ENCODE measurements around the gene POFUT2.
"Not testable (repeated sequence)": the region's sequence is repeated elsewhere in the genome, so short reads cannot be mapped to it uniquely, and the experiment has no call there.

Gene POFUT2

GRCh38 chr21:45309987-45310381, 22.3 kb upstream of the POFUT2 start:
- DNase-seq (ENCODE audit: low read depth): no peak

GRCh38 chr21:45309069-45309986, 21.6 kb upstream of the POFUT2 start:
- DNase-seq (ENCODE audit: low read depth): no peak

GRCh38 chr21:45308194-45309068, 20.7 kb upstream of the POFUT2 start:
- DNase-seq (ENCODE audit: low read depth): no peak

GRCh38 chr21:45307597-45308158, 20.0 kb upstream of the POFUT2 start:
- DNase-seq (ENCODE audit: low read depth): not testable (repeated sequence)

GRCh38 chr21:45306832-45307571, 19.3 kb upstream of the POFUT2 start:
- DNase-seq (ENCODE audit: low read depth): no peak

DNA sequence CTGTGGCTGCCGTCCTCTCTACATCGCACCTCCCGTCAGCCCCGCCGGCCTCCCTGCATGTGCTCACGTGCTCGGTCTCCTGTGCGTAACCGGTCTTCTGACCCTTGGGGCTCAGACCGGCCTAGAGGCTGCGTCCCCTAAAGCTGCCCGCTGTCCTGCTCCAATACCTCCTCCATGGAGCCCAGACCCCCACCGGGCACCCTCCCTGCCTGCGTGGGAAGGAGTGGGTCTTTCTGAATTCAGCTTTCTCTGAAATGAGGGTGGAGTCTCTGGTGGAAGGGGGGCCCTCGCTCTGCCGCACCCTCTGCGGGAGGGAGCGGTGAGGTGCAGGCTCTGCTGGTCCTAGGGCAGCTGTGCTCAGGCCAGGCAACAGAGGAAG, 18.7 kb upstream of the POFUT2 start:
- DNase-seq (ENCODE audit: low read depth): no peak

- no peak for DNase-seq (ENCODE audit: low read depth)
Observed at GRCh38 chr21:45305836-45306235, 18.1 kb upstream of the POFUT2 start.

DNA sequence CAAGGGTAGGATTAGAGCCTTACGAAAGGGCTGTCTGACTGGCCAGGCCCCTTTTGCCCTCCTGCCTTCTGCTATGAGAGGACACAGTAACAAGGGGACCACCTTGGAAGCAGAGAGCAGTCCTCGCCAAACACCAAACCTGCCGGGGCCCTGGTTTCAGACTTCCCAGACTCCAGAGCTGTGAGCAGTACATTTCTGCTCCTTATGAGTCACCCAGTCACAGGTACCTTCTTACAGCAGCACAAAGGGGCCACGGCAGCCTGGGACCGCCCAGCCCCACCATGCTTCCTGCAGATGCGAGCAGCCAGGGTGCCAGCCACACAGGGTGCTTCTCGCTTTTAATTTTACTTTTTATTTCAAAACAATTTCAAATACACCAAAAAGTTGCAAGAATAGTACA, 17.2 kb upstream of the POFUT2 start:
- no peak for DNase-seq (ENCODE audit: low read depth)

GRCh38 chr21:45304476-45304830, 16.8 kb upstream of the POFUT2 start:
- DNase-seq (ENCODE audit: low read depth): no peak

DNA sequence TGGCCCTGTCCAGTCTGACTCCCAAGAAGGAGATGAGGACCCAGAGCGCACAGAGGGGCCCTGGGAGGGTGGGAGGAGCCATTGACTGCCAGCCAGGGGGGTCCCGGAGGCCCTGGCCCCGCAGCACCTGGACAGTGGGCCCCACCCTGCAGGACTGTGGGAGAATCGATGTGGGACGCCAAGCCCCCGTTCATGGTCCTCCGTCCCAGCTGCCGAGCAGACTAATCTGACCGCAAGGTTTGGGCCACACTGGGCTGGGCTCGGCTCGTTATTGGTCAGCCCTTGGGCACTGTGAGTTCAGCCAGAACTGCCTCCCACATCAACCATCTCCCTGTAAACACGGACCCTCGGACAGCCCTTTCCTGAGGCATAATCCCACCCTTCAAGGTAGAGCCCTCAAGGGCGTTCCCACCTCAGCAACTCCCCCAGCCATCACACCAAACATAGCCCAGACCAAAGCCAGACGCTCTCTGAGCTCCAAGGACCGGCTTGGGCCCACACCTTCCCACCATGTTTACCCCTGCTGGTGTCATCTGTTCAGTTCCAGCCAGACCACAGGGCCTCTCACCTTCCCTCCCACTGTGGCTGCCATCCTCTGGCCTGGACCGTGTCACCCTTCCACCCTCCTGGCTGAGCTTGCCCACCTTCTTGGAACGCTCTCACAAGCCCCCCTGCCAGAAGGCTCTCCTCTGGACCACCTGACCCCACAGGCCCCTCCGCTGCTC, 16.2 kb upstream of the POFUT2 start:
- DNase-seq (ENCODE audit: low read depth): no peak

DNA sequence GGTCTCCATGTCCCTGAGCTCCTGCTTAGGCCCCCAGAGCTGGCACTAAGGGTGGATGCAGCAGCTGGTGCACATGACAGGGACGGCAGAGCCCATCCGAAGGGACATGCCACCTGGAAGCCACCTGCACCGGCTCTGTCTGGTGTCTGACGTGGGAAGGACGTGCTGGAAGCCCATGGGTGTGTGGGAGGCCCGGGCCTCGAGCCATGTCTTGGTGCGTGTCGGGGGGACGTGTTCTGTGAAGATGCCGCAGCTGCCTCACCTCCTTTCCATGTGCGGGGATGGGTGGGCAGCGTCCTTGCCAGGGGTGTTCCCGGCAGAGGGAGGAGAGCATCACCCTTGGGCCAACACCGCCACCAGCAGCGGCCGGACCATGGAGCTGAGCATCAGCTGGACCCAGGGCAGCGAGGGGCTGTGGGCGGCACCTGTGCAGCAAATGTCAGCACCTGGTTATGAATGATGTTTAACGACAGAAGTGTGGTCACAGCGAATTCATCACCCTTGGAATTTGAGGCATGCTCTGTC, 15.5 kb upstream of the POFUT2 start:
- DNase-seq (ENCODE audit: low read depth): no peak

DNA sequence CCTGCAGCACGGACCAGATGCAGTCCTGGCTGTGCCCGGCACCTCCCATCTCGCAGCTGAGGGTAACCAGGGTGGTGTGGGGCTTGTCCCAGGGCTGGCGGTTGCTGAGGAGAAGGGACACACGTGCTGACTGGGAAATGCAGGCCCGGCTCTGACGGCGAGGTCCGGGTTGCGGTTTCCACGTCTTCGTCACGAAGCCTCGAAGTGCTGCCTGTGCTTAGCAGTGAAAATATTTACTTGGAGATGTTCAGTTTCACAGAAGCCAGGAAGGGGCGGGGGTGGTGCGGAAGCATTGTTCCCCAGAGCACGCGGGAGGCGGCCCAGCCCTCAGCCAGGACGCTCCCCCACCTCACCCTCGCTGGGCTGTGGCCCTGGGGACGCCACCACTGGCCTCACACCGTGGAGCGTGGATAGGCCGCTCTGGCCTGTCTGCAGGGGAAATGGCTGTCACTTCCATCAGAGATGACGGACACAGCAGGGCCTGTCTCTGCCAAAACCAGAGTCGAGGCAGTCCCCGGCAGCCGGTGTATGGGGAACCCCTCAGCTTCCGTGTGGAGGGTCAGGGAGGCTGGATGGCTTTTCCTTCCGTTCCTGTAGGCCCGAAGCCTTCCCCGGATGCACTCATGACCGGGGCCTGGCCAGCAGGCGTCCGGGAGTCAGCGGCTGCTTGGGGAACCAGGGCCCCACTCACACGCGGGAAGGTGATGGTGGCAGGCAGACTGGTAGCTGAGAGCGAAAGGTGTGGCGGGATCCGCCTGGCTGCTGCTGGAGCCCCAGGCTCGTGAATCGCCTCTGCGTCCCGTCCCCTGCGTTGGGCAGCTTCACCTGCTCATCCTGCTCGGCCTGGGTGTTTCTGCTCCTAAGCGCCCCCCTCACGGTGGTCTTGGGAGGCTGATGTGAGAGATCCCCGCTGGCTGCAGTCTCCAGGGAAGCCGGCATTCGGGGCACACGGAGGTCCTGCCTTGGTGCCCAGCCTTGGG, 14.7 kb upstream of the POFUT2 start:
- no peak for DNase-seq (ENCODE audit: low read depth)

- no peak for DNase-seq (ENCODE audit: low read depth)
Observed at GRCh38 chr21:45301521-45302081, 13.9 kb upstream of the POFUT2 start.

- no peak for DNase-seq (ENCODE audit: low read depth)
Observed at GRCh38 chr21:45300786-45301520, 13.3 kb upstream of the POFUT2 start.

DNA sequence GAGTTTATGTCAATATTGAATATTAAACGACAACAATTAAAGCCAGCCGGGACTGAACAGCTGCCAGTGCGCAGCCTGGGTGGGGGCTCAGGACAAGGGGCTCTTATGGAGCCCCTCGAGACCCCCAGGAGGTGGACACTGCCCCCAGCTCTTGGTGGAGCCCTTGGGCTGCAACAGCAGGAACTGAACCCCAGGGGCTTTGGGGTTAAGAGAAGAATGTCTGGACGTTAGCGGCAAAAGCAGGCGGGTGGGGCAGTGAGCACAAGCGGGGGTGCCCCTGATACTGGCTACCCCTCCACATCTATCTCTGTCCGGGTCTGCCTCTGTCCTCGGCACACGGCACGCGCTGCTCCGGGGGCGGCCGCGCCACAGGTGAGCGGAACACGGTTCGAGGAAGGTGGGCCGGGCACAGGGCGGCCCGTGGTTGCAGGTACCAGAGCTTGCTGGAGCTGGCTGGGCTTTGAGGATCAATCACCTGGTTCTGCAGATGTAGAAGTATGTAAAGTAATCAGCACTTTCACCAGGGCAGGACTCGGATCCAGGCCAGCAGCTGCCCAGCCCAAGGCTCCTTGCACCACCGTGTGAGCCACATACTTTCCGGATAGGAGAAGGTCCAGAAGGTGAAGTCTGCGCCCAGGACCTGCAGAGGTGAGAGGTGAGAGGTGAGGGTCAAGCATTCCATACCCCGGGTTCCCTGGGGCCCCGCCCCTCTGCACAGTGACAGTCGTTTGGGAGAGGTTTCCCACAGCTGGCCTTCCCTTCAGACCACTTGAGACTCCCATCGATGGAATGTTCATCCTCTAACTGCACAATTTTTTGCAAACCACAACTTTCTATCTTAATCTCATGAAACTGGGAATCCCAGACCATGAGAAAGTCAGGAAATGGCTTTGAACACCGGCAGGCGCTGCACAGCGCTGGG, 12.4 kb upstream of the POFUT2 start:
- no peak for DNase-seq (ENCODE audit: low read depth)

- no peak for DNase-seq (ENCODE audit: low read depth)
Observed at GRCh38 chr21:45299026-45299863, 11.6 kb upstream of the POFUT2 start.

DNA sequence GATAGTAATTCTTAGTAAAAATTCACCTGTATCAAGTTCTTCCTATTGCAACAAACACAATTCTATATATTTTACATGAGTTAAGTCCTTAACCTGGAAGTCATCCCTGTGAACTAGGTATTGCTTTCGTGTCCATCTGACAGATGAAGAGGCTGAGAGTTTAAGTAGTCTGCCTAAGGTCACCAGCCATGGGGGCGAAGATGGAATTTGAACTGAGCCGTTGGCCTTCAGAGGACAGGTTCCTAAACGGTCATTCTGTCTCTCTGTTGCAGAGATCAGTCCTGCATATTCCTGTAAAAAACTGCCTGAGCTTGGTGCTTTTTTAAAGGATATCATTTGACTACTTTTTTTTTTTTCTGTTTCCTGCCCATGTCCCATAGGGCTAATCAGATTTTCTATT, 10.2 kb upstream of the POFUT2 start:
- no peak for DNase-seq (ENCODE audit: low read depth)
